HG03439 (cell line): ENCODE measurements around the gene HPSE2.

Experiments used
- ATAC-seq: cut with Tn5 transposase; IDR thresholded peaks from one replicate; pipeline ENCODE4 v1.9.1; 2021; ENCODE audit warnings: mild to moderate bottlenecking, moderate library complexity; ENCODE audit not compliant: unreplicated experiment

Gene HPSE2

GRCh38 chr10:98418665-98419468 is 816.8 kb downstream of the HPSE2 start:
- no peak for ATAC-seq

DNA sequence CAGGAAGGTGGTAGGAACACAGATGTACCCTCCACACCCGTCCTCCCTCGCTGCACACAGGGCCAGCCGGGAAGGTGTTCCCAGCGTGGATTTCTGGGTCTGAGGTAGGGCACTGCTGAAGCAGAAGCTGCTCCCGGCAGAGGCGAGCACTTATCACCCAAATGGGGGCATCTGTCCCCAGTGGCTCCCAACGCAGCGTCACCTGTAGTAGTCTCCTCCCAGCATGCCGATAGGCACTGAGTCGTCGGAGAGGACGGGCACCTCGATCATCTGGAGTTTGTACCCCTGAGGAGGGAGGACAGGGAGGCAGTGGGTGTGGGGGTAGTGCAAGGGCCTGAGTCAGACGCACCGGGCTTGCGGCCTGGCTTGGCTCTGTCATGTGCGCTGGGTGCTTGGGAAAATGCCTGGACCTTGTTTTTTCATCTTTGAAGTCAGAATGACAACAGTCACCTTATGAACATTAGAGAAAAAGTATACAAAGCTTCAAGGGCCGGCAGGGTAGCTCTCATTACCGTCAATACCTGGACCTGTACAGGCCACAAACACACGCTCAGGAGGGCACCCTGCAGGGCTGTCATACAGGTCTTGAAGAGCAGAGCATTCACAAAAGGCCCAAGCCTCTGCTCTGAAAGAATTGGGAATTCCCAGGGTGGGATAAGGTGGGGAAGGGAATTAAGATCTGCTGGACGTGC is 817.5 kb downstream of the HPSE2 start:
- no peak for ATAC-seq

GRCh38 chr10:98417481-98417959 is 818.1 kb downstream of the HPSE2 start:
- no peak for ATAC-seq

DNA sequence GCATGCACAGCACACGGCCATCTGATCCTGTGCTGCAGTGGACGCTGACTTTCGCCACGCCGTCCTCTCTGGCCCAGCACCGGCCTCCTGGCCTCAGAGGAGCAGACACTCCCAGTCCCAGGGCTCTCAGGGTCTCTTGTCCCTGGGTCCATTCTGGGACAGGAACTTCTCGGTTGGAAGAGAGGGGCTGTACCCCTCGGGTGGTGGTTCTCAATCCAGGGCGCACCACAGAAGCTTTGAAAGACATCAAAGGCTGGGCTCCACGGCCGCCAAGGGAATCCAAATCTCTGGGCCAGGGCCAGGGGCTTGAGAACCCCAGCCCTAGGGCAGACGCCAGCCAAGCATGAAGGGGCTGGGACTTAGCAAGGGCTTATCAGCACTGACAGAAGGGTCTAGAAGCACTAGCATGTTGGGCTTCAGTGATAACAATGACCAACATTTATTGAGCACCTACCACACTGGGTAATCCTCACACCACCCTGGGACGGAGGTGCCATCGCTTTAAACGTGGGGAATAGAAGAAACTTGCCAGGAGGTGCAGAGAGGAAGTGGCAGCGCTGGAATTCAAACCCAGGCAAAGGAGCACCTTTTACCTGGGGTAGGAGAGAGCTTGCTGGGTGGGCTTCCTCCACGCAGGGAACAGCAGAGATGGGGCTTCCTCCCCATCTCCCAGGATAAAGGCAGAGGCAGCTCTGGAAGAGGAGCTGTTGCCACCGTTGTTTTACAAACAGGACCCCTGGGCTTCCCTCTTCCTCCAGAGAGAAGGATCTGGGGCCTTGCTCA is 818.9 kb downstream of the HPSE2 start:
- no peak for ATAC-seq

GRCh38 chr10:98415731-98416119 is 819.9 kb downstream of the HPSE2 start:
- ATAC-seq: no peak

DNA sequence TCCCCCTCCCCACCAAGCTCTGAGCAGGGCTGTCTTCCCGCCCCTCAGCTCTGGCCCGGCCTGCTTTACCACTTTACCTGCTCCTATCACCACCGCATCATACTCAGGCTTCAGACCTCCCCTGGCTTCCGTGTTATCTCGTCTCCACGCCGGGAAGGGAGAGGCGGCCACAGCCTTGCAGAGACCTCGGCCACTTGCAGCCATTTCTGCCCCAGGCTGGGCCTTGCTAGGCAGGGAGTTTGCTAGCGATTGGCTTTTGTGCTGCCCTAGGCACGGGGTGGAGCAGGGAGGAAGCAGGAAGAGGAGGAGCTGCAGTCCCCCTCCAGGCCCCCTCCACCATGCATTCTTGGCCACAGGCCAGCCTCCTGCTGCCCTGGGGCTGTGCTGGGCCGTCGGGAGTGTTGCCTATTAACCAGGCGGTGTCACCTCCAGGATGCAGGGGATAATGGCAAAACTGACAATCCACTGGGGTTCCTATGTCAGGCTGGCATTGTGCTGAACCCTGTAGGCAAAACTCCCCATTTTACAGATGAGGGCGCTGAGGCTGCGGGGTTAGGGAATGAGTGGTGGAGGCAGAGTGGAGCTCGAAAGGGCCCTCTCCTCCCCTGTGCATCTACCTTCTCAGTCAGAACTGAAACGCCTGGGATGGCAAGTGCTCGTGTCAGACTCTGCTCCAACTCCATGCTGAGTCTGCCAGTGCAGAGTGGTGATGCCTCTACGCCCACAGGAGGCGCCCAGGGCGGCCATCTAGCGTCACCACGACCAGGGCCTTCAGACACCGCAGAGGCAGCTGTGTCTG is 820.5 kb downstream of the HPSE2 start, which contains the start of gene PYROXD2:
Gene PYROXD2 (minus strand): TSS at position 251 of the 799 bp plus-strand sequence. CDS start 47 bp downstream, at position 204.
- ATAC-seq: no peak

- no peak for ATAC-seq
These were observed 821.1 kb downstream of the HPSE2 start for GRCh38 chr10:98414578-98414931.

DNA sequence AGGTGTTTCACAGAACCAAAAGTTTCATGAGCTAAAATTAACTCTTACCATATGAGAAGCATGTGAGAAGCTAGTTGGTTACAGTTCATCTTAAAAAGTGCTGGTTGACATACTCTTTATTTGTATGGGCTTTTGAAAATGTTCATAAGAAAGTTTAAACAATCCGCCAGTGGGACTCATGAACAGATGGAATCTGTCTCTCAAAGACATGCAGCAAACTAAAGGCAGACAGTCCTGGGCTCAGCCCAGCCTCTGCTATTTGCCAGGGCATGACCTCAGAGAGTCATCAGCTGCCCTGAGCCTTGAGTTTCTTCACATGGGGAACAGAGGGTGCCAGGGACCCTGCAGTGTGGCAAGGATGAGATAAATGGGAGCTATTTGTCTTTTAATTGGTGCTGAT is 823.9 kb downstream of the HPSE2 start:
- no peak for ATAC-seq

- no peak for ATAC-seq
These were observed 824.5 kb downstream of the HPSE2 start for GRCh38 chr10:98411166-98411565.

DNA sequence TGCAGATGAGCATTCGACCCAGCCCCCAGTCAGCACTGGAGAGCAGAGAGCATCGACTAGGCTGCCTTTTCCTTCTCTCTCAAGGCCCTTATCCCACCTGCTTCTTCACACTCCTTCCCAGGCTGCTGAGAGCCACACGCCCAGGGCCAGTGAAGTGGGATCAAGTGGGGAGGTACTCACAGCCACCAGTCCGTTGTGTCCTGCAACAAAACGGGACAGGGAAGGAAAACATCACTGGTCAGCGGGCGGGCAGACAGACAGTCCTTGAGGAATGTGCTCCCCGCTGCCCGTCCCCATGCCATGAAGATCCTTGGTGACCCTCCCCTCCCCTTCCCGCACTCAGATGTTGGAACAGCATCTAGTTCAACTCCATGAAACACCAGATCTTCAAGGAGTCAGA is 824.9 kb downstream of the HPSE2 start:
- ATAC-seq: no peak

DNA sequence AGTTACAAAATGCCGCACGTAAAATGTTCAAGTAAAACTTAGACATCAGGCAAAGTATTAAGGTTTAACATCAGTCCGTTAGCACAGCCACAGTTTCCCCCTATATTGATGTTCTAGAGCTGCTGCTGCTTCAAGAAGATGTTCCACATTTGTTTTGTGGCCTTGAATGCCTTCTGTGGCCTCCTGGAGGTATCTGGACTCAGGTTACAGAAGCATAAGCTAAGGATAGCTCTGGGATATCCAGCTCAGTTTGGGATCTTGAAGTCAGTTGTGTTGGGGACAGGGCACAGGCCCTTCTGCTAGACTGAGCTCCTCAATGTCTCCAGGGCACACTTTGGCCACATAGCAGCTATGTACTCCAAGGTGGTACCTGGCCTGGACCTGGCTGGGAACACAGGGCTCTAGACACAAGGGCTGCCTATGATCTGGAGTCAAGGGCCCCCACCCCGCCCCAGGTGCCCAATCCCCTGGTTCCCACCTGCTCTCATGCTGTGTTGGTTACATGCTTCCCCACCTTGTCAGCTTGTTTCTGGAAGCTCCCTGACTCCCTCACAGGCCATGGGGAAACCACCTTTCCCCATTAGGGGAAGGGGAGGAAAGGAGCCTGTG is 825.4 kb downstream of the HPSE2 start:
- ATAC-seq: no peak

- no peak for ATAC-seq
These were observed 826.9 kb downstream of the HPSE2 start for GRCh38 chr10:98408799-98409198.

GRCh38 chr10:98407744-98408241 is 827.9 kb downstream of the HPSE2 start:
- no peak for ATAC-seq
